DND-41 (cell line): ENCODE results near the gene RNF151.

Experiments used
- EZH2 ChIP-seq: IDR thresholded peaks from 3 replicates; pipeline ENCODE4 v1.6.1; 2012; ENCODE audit warnings: borderline replicate concordance, low read depth, mild to moderate bottlenecking, moderate library complexity, low read length, inconsistent platforms; ENCODE audit not compliant: severe bottlenecking
- TF ChIP-seq, protein P1 (sequence below): IDR thresholded peaks from 2 replicates; pipeline ENCODE4 v1.5.1; 2012; ENCODE audit warnings: borderline replicate concordance, low read length, moderate library complexity, mild to moderate bottlenecking; ENCODE audit not compliant: poor library complexity, severe bottlenecking; ENCODE audit errors: extremely low read depth

DNA sequence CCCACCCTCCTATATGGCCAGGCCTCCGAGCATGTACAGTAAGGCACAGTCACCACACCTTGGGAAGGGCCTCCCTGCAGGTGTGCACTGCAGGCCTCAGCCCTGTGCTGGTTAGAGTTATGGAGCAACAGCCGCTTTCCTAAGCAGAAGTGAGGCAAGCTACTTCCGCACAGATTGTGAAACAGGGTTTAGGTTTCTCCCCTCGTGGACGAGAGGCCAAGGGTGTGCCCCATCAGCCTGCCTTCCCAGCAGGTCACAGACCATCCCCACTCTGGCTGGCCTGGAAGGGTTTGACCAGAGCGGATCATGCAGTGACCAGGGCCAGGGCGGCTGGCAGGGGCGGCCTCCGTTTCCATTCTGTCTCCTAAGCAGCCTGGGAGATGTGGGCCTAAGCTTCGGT lies 28.3 kb upstream of the RNF151 start:
- TF ChIP-seq, protein P1, sequence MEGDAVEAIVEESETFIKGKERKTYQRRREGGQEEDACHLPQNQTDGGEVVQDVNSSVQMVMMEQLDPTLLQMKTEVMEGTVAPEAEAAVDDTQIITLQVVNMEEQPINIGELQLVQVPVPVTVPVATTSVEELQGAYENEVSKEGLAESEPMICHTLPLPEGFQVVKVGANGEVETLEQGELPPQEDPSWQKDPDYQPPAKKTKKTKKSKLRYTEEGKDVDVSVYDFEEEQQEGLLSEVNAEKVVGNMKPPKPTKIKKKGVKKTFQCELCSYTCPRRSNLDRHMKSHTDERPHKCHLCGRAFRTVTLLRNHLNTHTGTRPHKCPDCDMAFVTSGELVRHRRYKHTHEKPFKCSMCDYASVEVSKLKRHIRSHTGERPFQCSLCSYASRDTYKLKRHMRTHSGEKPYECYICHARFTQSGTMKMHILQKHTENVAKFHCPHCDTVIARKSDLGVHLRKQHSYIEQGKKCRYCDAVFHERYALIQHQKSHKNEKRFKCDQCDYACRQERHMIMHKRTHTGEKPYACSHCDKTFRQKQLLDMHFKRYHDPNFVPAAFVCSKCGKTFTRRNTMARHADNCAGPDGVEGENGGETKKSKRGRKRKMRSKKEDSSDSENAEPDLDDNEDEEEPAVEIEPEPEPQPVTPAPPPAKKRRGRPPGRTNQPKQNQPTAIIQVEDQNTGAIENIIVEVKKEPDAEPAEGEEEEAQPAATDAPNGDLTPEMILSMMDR, result no peak
- TF ChIP-seq EZH2, result no peak
